ENCODE results near the gene CAMK2B. TPM values are rescaled to one million over a fixed set of nuclear protein-coding genes. Genes with fewer than 3 reads are reported as not detected.

CAMK2B gene
- polyA plus RNA-seq, 3 donors, result 2.9 to 3.6 (median 3.3) TPM

DNA sequence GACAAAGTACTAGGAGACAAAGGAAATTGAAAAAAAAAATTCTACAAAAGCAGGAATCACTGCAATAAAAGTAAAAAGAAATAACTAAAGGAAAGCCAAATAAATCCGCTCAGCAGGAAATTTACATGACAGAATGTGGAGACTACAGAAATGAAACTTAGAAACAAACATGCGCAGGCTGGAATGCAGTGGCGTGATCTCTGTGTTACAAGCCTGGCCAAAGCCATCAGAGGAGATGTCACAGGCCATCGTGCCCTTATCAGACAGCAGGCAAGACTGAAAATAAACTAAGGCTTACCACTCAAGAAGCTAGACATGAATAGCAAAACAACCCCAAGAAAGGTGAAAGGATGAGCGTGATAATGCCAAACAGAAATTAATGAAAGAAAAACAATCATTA lies 6.3 kb upstream of the CAMK2B start:
- DNase-seq, result no peak

- DNase-seq, result no peak
These were observed 4.9 kb upstream of the CAMK2B start for GRCh38 chr7:44330331-44330730.

- no peak for DNase-seq
These were observed 4.5 kb upstream of the CAMK2B start for GRCh38 chr7:44329888-44330287.

DNA sequence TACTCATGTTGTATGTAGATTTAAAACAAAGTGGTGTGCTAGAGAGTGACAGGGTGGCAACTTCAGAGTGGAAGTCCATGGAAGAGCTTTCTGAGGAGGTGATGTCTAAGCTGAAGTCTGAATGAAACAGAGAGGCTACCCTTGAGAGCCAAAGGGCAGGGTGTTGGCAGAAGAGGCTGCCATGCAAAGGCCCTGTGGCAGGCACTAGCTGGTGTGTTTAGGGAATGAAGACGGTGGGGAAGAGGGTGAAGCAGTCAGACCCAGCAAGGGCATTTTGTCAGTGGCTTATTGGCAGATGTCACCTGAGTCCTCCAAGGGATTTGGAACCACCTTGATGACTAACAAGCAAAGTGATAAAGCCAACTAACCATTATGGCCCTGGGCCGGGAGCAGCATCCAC lies 3.7 kb upstream of the CAMK2B start:
- no peak for DNase-seq

DNA sequence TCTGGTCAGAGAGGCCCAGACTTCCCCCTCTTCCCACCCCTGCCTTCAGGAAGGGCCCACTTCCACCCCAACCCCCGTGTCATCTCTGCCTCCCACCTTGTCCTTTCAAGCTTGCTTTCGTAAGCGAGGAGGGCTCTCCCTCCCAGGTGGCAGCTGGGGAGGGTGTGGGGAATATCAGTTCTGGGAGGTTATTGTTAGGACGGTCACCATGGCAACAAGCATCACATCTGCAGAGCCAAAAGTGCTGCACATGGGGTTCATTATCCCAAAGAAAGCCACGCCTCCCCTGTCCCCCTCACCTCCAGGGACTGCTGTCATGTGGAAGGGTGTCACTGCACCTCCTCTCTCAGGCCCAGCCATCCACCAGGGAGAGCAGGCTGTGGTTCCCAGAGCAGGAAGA lies 2.6 kb upstream of the CAMK2B start:
- DNase-seq, result no peak

DNA sequence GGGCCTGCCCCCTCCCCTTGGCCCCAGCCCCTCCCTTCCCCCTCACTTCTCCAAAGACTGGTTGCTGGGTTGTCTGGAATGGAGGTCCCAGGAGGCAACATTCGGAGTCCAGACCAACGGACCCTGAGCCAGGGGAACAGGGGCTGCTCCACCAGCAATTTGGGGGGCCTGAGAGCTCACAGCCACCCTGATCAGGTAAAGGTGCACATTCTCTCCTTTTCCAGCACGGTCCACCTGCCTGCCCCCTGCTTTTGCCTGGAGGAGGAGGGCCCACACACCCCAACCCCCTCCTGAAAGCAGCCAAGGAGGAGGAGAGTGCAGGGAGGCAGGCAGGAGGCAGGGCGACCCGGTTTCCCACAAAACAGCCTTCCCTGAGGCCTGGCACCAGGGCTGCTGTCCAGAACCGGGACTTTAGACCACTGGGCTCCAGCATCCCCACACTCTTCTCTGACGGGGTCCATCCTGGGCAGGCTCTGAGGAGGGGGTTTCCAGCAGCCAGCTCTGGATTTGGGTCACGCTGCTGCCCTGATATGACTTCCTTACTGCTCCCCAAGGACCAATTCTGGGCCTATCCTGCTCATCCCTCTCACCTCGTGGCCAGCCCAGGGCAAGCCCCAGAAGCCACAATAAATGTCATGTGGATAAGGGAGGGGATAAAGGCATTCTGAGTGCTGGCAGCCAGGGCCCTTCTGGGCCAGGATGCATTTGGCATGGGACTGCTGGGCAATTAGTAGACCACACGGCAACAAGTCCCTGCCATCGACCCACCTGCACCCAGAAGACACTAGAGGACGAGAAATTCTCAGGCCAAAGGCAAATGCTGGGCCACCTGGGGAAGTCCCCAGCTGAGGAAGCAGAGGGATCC lies 1.1 kb upstream of the CAMK2B start:
- no peak for DNase-seq

- DNase-seq, result no peak
These were observed 432 bp upstream of the CAMK2B start for GRCh38 chr7:44325811-44326241.

GRCh38 chr7:44324481-44325200 lies 753 bp downstream of the CAMK2B start:
- DNase-seq, result no peak

- no peak for DNase-seq
These were observed 1.3 kb downstream of the CAMK2B start for GRCh38 chr7:44324204-44324480.

DNA sequence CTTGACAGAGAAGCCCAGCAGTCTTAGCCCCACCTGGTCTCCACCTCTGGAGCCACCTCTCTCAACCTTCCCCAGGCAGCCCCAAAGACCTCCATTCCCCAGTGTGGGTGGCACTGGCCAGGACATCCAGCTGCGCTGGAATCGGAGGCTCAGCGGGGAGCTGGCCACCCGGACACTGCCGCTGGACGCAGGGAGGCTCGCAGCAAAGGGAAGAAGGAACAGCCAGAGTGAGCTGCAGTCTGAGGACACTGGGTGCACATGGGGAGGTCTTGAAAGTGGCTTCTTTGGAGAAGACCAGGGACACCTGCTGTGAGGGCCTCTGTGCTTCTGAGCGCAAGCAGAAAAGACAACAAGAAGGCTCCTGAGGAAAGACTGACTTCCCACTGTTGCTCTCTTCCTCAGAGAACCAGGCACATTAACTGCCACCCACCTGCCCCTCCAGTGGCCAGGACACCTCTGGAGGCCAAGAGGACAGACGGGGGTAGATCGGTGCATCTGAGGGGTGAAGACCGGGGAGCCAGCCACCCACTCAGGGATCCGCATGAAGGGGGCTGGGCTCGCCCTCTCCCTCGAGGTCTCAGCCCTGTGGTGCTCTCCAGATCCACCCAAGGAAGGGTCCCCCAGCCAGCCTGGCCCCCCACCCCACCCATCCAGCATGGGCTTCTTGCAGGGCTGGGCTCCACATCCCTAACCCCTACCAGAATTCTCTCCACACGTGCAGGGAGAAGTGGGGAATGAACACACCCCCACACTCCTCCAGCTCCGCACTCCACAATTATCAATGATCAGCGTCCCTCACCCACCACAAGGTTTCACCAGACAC lies 1.8 kb downstream of the CAMK2B start:
- no peak for DNase-seq

DNA sequence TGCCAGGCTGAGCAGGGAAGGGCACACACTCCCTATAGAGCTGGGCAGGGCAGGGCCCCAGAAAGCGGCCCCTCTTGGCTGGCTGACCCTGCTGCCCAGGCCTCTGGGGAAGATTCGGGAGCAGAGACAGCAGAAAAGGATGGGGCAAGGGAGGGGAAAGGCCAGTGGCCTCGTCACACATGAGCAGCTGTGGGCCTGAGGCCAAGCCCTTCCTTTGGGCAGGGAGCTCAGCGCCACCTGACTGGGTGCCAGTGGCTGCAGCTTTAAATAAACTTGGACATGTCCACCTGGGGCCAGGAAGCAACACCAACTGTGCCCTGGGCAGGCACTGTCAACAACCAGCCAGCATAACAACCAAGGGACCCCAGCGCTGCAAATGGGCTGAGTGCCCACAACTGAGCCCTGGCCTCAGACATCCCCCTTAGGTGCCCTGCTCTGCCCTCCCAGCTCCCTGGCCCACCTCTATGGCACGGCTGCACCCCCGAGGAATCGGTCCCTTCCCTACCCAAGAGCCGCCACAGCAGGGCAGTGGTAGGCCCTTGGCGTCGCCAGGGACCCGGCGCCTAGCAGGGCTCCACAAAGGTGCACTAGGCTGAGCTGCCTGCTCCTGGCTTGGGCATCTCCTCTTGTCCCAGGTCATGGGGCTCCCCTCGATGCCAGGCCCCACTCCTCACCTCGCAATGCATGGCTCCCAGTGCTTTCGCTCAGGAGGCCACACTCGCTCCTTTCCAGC lies 2.6 kb downstream of the CAMK2B start:
- no peak for DNase-seq

- no peak for DNase-seq
These were observed 3.6 kb downstream of the CAMK2B start for GRCh38 chr7:44321796-44322195.

DNA sequence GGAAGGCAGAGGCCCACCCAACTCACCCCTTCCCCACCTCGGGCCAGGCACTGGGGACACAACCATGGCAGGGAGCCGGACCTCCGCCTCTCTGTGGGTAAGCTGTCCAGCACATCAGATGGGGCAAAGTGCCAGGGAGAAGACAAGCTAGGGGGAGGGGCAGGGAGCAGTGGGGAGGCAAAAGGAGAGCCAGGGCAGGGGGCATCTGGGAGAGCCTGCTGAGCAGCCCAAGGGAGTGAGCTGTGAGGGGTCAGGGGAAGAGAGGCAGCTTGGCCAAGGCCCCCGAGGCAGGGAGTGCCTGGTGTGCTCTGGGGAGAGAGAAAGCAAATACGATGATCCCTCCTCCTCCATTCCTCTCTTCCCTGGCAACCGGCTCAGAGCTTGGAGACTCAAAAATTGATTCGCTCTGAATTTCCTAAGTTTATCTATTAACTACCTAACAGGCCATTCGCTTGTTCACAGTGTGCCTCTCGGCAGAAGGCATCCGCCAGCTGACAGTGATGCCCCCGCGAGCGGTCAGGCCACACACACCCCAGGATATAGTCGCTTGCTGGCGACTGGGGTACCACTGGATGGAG lies 4.5 kb downstream of the CAMK2B start:
- no peak for DNase-seq

- no peak for DNase-seq
These were observed 5.3 kb downstream of the CAMK2B start for GRCh38 chr7:44320141-44320540.

GRCh38 chr7:44318332-44318731 lies 7.1 kb downstream of the CAMK2B start:
- no peak for DNase-seq

DNA sequence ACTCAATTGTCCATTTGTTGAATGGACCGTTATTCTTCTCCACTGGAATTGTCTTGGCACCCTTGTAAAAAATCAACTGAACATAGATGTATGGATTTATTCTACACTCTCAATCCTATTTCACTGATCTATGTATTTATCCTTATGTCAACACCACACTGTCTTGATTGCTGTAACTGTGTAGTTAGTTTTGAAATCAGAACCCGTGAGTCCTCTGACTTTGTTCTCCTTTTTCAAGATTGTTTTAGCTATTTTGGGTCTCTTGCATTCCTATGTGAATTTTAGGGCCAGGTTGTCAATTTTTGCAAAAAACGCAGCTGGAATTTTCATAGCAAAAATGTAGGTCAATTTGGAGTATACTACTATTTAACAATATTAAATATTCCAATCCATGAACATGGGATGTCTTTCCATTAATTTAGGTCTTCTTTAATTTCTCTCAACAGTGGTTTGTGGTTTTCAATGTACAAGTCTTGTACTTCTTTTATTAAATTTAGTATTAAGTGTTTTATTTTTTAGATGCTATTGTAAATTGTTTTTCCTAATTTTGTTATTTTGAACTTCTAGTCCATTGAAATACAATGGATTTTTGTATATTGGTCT lies 10.0 kb downstream of the CAMK2B start:
- no peak for DNase-seq

- no peak for DNase-seq
These were observed 11.8 kb downstream of the CAMK2B start for GRCh38 chr7:44313621-44314031.

DNA sequence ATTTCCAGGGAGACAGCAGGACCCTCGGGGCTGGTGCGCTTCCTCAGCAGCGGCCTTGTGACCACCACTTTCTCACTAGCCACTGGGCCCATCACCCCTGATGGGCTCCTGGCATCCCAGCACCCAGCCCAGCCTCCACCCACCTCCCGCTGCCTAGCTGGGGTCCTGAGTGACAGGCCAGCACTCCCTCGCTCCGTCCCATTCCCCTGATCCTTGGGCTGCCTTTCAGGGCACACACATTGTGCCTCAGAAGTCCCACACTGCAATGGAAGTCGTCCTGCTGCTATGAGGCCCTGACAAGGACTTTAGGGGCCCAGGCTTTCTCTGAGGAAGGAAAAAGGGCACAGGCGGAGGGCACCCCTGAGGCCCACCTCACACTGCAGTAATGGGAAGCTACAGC lies 12.4 kb downstream of the CAMK2B start:
- DNase-seq, result no peak

- DNase-seq, result no peak
These were observed 13.6 kb downstream of the CAMK2B start for GRCh38 chr7:44311561-44312495.

Measured in renal pelvis (tissue), 4 donors.